Astrocyte (in vitro differentiated cells and primary cell): ENCODE data around the gene AKAP12.

Source experiments
- EZH2 ChIP-seq: IDR thresholded peaks from 2 replicates; pipeline ENCODE4 v1.6.1; 2012; ENCODE audit warnings: mild to moderate bottlenecking, low read length, inconsistent platforms; ENCODE audit not compliant: insufficient read depth
- TF ChIP-seq, protein P1 (sequence below): IDR thresholded peaks from 2 replicates; pipeline ENCODE4 v1.5.1; 2011; ENCODE audit warnings: low read depth, mild to moderate bottlenecking, inconsistent platforms, low read length, moderate library complexity; ENCODE audit not compliant: insufficient read depth

GRCh38 chr6:151350442-151351145, 110.8 kb downstream of the AKAP12 start:
- TF ChIP-seq EZH2 = no peak
- TF ChIP-seq, protein P1, sequence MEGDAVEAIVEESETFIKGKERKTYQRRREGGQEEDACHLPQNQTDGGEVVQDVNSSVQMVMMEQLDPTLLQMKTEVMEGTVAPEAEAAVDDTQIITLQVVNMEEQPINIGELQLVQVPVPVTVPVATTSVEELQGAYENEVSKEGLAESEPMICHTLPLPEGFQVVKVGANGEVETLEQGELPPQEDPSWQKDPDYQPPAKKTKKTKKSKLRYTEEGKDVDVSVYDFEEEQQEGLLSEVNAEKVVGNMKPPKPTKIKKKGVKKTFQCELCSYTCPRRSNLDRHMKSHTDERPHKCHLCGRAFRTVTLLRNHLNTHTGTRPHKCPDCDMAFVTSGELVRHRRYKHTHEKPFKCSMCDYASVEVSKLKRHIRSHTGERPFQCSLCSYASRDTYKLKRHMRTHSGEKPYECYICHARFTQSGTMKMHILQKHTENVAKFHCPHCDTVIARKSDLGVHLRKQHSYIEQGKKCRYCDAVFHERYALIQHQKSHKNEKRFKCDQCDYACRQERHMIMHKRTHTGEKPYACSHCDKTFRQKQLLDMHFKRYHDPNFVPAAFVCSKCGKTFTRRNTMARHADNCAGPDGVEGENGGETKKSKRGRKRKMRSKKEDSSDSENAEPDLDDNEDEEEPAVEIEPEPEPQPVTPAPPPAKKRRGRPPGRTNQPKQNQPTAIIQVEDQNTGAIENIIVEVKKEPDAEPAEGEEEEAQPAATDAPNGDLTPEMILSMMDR = no peak
